ENCODE measurements around the gene C1QTNF9. TPM values are rescaled to one million over a fixed set of nuclear protein-coding genes. Genes with fewer than 3 reads are reported as not detected.
A peak's percentile ranks its signal among the peaks of the same experiment; 100 is the strongest.
"Not testable (repeated sequence)": the region's sequence is repeated elsewhere in the genome, so short reads cannot be mapped to it uniquely, and the experiment has no call there.

Gene C1QTNF9
- total RNA-seq, 1 experiment from 2014 or later = not detected

DNA sequence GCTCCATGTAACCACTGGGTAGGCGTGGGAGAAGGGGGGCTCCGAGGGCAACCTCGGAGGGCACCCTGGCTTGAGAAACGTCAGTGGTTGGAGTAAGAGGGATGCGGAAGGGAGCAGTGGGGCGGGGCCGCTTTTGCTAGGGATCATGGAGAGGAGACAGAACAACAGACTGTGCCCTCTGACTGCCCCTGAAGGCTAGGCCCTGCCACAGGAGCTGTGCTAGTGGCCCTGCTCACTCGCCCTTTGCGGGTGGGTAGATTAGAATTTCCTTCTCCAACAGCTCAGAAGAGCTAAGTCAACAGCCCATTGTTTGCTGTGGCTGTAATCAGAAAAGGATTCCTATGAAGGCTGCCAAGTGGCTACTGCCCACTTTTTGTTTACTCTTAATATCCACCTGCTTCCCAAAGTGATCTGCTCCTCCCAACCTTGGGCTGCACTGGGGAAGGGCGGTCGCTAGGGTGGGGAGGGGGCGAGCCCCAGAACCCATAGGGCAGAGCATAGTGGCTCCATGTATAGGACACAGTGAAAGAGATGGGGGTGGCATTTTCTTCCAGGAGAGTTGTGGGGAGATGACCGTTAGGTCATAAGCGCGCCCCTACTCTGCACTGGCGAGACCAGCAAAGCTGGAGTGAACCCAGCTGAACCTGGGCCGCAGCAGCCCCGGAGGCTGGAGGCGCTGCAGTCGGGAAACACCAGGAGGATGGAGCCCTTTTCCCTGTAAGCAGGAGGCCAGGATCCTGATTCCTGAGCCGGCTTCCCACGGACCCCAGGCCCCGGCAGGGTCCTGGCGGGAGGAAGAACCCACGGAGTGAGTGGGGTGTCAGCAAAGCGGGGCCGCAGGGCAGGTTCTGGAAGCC lies 1.9 kb upstream of the C1QTNF9 start:
- no peak for DNase-seq (ENCODE audit: low read depth, low spot score)
- in situ Hi-C loops (cut with HindIII; ENCODE audit: low pct_unique_long_range_greater_than_20kb, low sequenced_read_pairs) = no loop called here

DNA sequence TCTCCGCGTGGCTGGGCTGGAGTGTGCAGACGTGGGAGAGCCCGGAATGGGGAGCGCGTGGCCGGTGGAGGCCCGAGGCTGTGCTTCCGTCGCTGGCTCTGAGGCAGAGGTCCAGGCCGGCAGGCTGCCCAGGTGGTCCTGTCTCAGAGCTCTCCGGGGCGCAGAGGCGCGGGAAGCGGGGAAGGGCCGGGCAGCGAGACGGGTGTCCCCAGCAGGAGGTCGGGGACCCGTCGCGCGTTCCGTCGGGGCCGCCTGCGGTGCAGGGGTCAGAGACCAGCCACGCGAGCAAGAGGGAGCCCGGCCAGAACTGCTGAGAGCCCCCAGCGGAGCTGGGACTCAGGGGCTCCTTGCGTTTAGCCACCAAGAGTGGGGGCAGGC lies 1.3 kb upstream of the C1QTNF9 start:
- in situ Hi-C loops (cut with HindIII; ENCODE audit: low pct_unique_long_range_greater_than_20kb, low sequenced_read_pairs) = no loop called here
- no peak for DNase-seq (ENCODE audit: low read depth, low spot score)

DNA sequence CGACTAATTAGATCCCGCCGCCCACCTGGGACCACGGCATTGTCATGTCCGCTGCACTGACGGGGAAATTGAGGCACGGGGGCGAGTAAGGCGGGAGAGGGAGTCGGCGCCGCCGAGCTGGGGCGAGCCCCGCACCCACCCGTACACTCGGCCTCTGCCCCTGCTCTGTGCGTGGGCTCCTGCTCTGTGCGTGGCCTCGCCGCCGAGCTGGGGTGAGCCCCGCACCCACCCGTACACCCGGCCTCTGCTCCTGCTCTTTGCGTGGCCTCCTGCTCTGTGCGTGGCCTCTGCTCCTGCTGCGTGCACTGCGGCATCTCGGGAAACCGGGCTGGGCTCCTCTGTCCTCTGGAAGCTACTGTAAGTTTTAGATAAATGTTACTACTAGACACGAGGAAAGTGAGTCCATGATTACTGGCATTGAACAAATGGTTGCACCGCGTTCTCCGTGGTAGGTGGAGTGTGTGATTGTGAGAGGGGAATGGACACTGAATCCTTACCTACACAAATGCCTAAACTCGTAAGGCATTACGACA lies 826 bp upstream of the C1QTNF9 start:
- DNase-seq (ENCODE audit: low read depth, low spot score) = no peak
- in situ Hi-C loops (cut with HindIII; ENCODE audit: low pct_unique_long_range_greater_than_20kb, low sequenced_read_pairs) = no loop called here

DNA sequence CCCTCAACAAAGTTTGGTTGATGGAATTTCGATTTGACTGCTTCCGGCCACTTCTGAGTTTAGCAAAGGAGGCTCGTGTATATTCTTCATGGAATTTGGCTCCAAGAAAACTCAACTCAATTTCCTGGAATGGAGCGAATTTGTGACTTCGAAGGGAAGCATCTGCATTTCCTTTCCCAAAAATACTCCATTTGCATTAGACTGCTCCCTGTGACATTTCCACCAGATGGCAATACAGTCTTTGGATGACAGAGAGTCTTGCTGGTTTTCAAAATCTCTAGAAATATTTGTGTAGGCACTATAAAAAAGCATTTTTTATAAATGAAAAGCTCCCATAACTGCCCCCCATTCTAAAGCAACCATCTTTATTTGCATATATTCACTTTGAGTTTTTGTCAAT lies 4.1 kb downstream of the C1QTNF9 start:
- in situ Hi-C loops (cut with HindIII; ENCODE audit: low pct_unique_long_range_greater_than_20kb, low sequenced_read_pairs) = no loop called here

GRCh38 chr13:24317835-24318234 lies 8.5 kb downstream of the C1QTNF9 start:
- in situ Hi-C loops (cut with HindIII; ENCODE audit: low pct_unique_long_range_greater_than_20kb, low sequenced_read_pairs); DNase-seq (ENCODE audit: low read depth, low spot score): not testable (repeated sequence)

More for the DNA sequence above, 4.1 kb downstream of the C1QTNF9 start:
- peak; percentile 34 for DNase-seq (ENCODE audit: low read depth, low spot score)

DNA sequence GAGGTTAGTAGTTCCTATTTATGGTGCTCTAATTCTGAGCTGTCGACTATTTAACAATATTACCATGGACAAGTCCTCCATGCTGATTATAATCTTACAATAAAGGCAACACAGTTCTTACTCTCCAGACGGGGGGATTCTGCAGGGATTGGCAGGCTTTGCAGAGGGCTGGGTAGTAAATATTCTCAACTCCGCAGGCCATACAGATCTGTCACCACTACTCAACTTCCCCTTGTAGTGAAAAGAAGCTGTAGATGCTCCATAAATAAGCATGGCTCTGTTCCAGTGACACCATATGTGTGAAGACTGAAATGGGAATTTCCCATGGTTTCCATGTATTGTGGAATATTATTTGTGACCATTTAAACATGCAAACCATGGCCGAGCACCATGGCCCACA lies 9.5 kb downstream of the C1QTNF9 start:
- in situ Hi-C loops (cut with HindIII; ENCODE audit: low pct_unique_long_range_greater_than_20kb, low sequenced_read_pairs); DNase-seq (ENCODE audit: low read depth, low spot score): not testable (repeated sequence)

DNA sequence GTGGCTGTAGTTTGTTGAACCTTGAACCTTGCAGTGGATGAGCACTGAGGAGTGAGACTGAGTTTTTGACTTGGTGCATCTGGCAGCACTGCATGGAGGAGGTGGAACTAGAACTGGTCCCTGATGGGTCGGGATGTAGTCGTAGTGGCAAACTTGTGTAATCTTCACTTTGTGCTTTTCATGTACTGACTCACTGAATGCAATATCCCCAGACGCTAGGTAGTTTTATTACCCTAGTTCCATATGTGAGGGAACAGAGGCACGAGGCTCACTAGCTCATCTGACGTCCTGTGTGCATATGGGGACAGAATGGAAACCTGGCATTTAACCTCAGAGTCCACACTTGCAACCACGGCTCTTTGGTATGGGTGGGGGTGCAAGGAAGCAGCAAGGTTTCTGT lies 10.3 kb downstream of the C1QTNF9 start:
- in situ Hi-C loops (cut with HindIII; ENCODE audit: low pct_unique_long_range_greater_than_20kb, low sequenced_read_pairs) = not testable (repeated sequence)

DNA sequence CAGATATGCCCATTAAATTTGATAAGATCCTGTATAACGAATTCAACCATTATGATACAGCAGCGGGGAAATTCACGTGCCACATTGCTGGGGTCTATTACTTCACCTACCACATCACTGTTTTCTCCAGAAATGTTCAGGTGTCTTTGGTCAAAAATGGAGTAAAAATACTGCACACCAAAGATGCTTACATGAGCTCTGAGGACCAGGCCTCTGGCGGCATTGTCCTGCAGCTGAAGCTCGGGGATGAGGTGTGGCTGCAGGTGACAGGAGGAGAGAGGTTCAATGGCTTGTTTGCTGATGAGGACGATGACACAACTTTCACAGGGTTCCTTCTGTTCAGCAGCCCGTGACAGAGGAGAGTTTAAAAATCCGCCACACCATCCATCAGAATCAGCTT lies 12.0 kb downstream of the C1QTNF9 start:
- in situ Hi-C loops (cut with HindIII; ENCODE audit: low pct_unique_long_range_greater_than_20kb, low sequenced_read_pairs); DNase-seq (ENCODE audit: low read depth, low spot score): not testable (repeated sequence)

More for the DNA sequence above, 10.3 kb downstream of the C1QTNF9 start:
- not testable (repeated sequence) for DNase-seq (ENCODE audit: low read depth, low spot score)

DNA sequence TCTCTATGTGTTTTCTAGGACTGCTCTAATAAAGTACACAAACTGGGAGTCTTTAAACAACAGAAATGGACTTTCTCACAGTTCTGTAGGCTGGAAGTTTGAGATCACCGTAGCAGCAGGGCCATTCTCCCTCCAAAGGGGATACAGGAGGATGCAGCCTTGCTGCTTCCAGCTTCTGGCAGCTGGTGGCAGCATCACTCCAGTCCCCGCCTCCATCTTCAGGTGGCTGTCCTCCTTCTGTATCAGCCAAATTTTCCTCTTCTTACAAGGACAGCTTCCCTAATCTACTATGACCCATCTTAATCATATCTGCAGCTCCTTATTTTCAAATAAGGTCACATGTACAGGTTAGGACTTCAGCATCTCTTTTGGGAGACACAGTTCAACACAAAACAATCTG lies 13.1 kb downstream of the C1QTNF9 start:
- peak; percentile 10 for DNase-seq (ENCODE audit: low read depth, low spot score)
- in situ Hi-C loops (cut with HindIII; ENCODE audit: low pct_unique_long_range_greater_than_20kb, low sequenced_read_pairs) = not testable (repeated sequence)

DNA sequence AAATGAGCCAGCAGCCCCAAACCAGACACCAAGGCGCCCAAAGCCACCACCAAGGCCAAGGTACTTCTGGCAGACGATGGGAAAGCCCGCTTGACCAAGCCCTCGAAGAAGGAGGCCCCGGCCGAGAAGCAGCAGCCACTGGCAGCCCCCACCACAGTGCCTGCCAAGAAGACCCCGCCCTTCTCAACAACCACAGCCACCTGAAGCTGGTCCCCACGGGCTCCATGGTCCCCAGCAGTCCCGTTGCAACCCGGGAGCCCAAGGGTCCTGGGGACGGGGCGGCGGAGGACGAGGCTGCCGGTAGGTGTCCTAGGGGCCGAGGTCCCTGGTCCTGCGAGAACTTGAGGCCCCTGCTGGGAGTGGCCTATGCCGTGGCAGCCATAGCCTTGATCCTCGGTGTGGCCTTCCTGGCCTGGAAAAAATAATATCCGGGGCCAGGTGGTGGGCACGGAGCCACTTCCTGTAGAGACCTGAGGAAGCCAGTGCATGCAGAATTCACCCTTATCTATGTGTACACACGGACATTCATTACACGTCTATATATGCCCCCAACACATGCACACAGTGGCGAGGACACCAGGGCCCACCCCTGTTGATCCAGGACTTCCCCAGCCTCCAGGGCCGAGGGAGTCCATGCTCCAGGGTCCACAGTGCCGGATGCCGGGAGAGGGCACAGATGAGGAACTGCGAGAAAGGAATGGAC lies 13.8 kb downstream of the C1QTNF9 start:
- no peak for DNase-seq (ENCODE audit: low read depth, low spot score)

GRCh38 chr13:24323739-24324075 lies 14.3 kb downstream of the C1QTNF9 start:
- DNase-seq (ENCODE audit: low read depth, low spot score) = no peak
- in situ Hi-C loops (cut with HindIII; ENCODE audit: low pct_unique_long_range_greater_than_20kb, low sequenced_read_pairs) = no loop called here

More for the DNA sequence above, 13.8 kb downstream of the C1QTNF9 start:
- in situ Hi-C loops (cut with HindIII; ENCODE audit: low pct_unique_long_range_greater_than_20kb, low sequenced_read_pairs) = no loop called here

DNA sequence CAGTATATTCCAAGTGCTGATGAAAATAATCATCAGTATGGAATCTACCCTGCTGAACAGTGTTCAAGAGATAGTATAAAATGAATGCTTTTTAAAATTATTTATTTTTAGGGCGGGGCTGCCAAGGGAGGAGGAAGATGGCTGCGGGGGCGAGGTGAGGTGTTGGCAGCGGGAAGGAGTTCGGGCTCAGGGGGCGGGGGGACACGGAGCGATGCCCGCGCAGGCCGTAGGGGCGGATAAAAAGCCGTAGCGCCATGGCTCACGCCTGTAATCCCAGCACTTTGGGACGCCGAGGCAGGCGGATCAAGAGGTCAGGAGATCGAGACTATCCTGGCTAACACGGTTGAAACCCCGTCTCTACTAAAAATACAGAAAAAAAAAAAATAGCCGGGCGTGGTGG lies 18.2 kb downstream of the C1QTNF9 start:
- in situ Hi-C loops (cut with HindIII; ENCODE audit: low pct_unique_long_range_greater_than_20kb, low sequenced_read_pairs) = not testable (repeated sequence)

DNA sequence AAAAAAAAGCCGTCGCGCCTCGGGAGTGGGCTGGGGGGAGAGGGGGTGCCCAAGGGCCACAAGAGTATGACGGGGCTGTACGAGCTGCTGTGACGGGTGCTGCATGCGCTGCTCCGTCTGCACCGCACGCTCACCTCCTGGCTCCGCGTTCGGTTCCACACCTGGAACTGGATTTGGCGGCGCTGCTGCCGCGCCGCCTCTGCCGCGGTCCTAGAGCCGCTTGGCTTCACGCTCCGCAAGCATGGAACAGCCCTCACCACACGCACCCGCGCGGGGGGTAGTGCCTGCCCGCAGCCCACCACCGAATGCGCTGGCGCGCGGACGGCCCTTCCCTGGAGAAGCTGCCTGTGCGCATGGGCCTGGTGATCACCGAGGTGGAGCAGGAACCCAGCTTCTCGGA lies 18.8 kb downstream of the C1QTNF9 start:
- in situ Hi-C loops (cut with HindIII; ENCODE audit: low pct_unique_long_range_greater_than_20kb, low sequenced_read_pairs) = no loop called here

More for the DNA sequence above, 18.2 kb downstream of the C1QTNF9 start:
- not testable (repeated sequence) for DNase-seq (ENCODE audit: low read depth, low spot score)

GRCh38 chr13:24338721-24339120 lies 29.3 kb downstream of the C1QTNF9 start:
- in situ Hi-C loops (cut with HindIII; ENCODE audit: low pct_unique_long_range_greater_than_20kb, low sequenced_read_pairs) = no loop called here
- no peak for DNase-seq (ENCODE audit: low read depth, low spot score)

More for the DNA sequence above, 18.8 kb downstream of the C1QTNF9 start:
- DNase-seq (ENCODE audit: low read depth, low spot score) = no peak

DNA sequence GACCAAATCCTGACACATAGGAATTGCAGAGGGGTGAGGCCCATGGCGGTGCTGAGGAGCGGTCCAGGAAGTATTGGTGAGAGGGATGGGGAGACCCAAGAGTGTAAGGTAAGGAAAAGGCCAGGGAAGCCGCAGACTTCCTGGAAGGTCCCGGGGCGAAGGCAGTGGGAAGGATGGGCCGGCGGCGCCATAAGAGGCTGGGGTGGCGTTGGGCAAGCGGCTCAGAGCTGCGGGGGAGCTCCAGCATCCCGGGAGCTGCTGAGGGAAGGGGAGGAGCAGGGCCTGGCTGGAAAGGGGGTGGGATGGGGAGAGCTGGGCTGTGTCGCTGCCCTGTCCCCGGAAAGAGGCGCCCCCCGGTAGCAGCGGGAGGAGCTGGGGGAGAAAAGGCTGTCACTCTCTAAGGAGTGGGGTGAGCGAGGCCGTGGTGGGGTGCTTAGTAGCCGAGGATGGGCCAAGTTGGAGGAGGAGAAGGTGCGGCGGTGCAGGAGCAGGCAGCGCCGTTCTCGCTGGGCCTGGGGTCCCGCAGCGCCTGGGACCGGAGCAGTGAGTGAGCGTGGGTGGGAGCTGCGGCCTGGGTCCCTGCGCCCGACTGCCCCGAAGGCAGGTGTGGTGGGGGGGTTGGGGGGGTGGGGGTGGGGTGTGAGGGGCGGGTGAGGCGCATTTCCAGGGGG lies 30.7 kb downstream of the C1QTNF9 start:
- in situ Hi-C loops (cut with HindIII; ENCODE audit: low pct_unique_long_range_greater_than_20kb, low sequenced_read_pairs) = no loop called here
- DNase-seq (ENCODE audit: low read depth, low spot score) = no peak

- in situ Hi-C loops (cut with HindIII; ENCODE audit: low pct_unique_long_range_greater_than_20kb, low sequenced_read_pairs) = no loop called here
- no peak for DNase-seq (ENCODE audit: low read depth, low spot score)
Measured at GRCh38 chr13:24340608-24340955, 31.2 kb downstream of the C1QTNF9 start.

DNA sequence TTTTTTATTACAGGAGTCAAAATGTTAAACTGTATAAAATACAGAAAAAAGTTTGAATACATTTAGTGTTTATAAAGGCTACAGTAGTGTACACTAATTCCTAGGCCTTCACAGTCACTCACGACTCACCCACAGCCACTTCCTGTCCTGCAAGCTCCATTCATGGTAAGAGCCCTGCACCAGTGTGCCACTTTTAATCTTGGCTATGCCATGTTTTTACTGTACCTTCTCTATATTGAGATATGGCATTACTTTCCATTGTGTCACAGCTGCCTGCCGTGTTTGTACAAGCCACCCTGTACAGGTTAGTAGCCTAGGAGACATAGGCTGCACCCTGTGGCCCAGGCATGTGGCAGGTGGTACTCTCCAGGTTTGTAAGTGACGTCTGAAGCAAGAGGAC lies 32.1 kb downstream of the C1QTNF9 start:
- no peak for DNase-seq (ENCODE audit: low read depth, low spot score)
- in situ Hi-C loops (cut with HindIII; ENCODE audit: low pct_unique_long_range_greater_than_20kb, low sequenced_read_pairs) = no loop called here

GRCh38 chr13:24348385-24348784 lies 39.0 kb downstream of the C1QTNF9 start:
- in situ Hi-C loops (cut with HindIII; ENCODE audit: low pct_unique_long_range_greater_than_20kb, low sequenced_read_pairs) = no loop called here
- no peak for DNase-seq (ENCODE audit: low read depth, low spot score)
